ENCODE results near the gene PDILT.

PDILT gene

DNA sequence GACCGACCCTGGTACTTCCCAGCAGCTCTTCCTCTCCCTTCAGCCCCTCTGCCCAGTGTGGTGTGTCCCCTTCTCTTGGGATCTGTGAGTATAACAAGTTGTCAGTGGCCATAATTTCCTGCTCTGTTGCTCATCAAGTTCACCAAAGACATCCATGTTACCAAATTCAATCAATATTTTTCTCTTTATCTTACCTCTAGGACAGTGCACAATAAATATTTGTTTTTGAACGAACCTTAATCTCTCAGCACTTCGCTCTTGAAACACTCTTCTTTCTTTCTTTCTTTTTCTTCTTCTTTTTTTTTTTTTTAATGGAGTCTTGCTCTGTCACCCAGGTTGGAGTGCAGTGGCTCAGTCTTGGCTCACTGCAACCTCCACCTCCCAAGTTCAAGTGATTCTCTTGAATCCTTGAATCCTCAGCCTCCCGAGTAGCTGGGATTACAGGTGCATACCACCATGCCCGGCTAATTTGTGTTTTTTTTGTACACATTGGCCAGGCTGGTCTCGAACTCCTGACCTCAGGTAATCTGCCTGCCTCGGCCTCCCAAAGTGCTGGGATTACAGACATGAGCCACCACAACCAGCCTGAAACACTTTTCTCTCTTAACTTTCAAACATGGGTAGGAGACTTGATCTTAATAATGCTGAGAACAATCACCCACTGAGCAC, 49.3 kb downstream of the PDILT start:
- Histone ChIP-seq H3K9me3 (ENCODE audit: control insufficient read depth in 1 of 2, low read length in 2 of 2) (no peaks in the 10 kb centered on the region), H3K4me1 (ENCODE audit: control insufficient read depth in 1 of 2, insufficient read depth in 2 of 2, low read length in 2 of 2) (no peaks in the 10 kb centered on the region), H3K27ac (ENCODE audit: low read length) (no peak overlapping the region), H3K27me3 (ENCODE audit: low read depth, low read length) (no peaks in the 10 kb centered on the region), H3K4me3 (ENCODE audit: low read depth in 1 of 2, low read length in 2 of 2) (no peak overlapping the region), H3K36me3 (ENCODE audit: control insufficient read depth in 1 of 2, insufficient read depth in 2 of 2, low read length in 2 of 2) (no peaks in the 10 kb centered on the region)

DNA sequence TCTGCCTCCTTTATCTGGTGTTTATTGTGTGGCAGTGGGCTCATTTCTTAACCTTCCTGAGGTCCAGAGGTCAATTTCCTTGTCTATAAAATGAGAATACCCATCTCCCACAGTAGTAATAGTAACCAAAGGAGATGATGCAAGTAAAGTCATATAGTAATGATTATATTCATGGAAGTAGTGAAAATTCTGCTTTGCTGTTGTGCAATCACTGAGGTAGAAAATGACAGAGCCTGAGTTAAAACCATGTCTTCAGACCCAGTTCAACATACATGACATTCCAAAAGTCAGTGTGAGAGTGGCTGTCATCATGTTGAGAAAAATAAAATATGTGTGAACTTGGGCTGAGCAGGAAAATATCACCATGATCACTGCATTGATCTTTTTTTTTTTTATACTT, 51.2 kb downstream of the PDILT start:
- H3K4me1 ChIP-seq (ENCODE audit: control insufficient read depth in 1 of 2, insufficient read depth in 2 of 2, low read length in 2 of 2) = no peaks in the 10 kb centered on the region
- peaks cover 3% of the 10 kb centered on the region for H3K27me3 ChIP-seq (ENCODE audit: low read depth, low read length)
- H3K9me3 ChIP-seq (ENCODE audit: control insufficient read depth in 1 of 2, low read length in 2 of 2) = no peaks in the 10 kb centered on the region
- H3K36me3 ChIP-seq (ENCODE audit: control insufficient read depth in 1 of 2, insufficient read depth in 2 of 2, low read length in 2 of 2) = no peaks in the 10 kb centered on the region
- H3K27ac ChIP-seq (ENCODE audit: low read length) = no peak overlapping the region
- H3K4me3 ChIP-seq (ENCODE audit: low read depth in 1 of 2, low read length in 2 of 2) = no peak overlapping the region

DNA sequence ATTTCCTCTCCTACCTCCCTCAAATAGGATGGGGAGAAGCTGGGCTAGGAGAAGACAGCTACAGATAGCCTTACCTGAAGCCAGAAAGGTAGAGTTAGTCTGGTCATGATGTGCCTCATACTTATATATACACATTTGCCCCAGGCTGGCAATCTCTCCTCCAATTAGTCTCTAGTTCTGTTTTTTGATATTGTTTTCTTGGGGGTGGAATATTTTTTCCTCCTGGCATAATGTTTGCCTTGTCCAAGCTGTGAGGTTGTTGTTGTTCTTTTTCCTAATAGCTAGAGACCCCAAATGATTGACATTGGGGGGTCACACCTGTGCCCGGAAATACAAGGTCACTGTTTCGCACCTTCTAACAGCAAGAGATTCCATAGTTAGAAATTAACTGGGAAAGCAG, 51.9 kb downstream of the PDILT start, which contains the start of gene UMOD:
UMOD (minus strand) TSS at position 101 of the 400 bp plus-strand sequence. CDS start 1,978 bp downstream, outside the sequence.
- Histone ChIP-seq H3K27ac (ENCODE audit: low read length) (no peak within 1 kb of the TSS), H3K36me3 (ENCODE audit: control insufficient read depth in 1 of 2, insufficient read depth in 2 of 2, low read length in 2 of 2) (no peaks in the 10 kb centered on the region), H3K4me1 (ENCODE audit: control insufficient read depth in 1 of 2, insufficient read depth in 2 of 2, low read length in 2 of 2) (no peaks in the 10 kb centered on the region), H3K27me3 (ENCODE audit: low read depth, low read length) (peaks cover 3% of the 10 kb centered on the region), H3K4me3 (ENCODE audit: low read depth in 1 of 2, low read length in 2 of 2) (no peak within 1 kb of the TSS), H3K9me3 (ENCODE audit: control insufficient read depth in 1 of 2, low read length in 2 of 2) (no peaks in the 10 kb centered on the region)

DNA sequence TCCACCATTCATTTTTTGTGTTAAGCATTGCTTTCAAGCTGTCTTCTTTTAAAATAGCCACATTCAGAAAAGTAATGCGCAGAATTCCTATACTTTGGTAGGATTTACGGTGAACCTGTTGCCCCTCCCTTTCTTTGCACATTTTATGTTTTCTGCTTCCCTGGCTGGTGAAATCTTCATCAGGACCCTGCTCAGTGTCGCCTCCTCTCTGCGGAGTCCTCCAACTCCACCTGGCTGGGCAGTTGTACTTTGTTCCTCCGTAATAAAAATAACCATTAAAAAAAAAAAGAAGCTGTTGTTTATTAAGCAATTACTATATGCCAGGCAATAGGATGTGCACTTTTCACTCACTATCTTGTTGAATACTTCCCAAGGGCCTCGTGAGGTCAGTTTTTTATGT, 54.9 kb downstream of the PDILT start:
- H3K9me3 ChIP-seq (ENCODE audit: control insufficient read depth in 1 of 2, low read length in 2 of 2) = no peaks in the 10 kb centered on the region
- H3K36me3 ChIP-seq (ENCODE audit: control insufficient read depth in 1 of 2, insufficient read depth in 2 of 2, low read length in 2 of 2) = no peaks in the 10 kb centered on the region
- H3K27ac ChIP-seq (ENCODE audit: low read length) = no peak overlapping the region
- H3K4me3 ChIP-seq (ENCODE audit: low read depth in 1 of 2, low read length in 2 of 2) = no peak overlapping the region
- H3K27me3 ChIP-seq (ENCODE audit: low read depth, low read length) = peaks cover 3% of the 10 kb centered on the region
- no peaks in the 10 kb centered on the region for H3K4me1 ChIP-seq (ENCODE audit: control insufficient read depth in 1 of 2, insufficient read depth in 2 of 2, low read length in 2 of 2)

DNA sequence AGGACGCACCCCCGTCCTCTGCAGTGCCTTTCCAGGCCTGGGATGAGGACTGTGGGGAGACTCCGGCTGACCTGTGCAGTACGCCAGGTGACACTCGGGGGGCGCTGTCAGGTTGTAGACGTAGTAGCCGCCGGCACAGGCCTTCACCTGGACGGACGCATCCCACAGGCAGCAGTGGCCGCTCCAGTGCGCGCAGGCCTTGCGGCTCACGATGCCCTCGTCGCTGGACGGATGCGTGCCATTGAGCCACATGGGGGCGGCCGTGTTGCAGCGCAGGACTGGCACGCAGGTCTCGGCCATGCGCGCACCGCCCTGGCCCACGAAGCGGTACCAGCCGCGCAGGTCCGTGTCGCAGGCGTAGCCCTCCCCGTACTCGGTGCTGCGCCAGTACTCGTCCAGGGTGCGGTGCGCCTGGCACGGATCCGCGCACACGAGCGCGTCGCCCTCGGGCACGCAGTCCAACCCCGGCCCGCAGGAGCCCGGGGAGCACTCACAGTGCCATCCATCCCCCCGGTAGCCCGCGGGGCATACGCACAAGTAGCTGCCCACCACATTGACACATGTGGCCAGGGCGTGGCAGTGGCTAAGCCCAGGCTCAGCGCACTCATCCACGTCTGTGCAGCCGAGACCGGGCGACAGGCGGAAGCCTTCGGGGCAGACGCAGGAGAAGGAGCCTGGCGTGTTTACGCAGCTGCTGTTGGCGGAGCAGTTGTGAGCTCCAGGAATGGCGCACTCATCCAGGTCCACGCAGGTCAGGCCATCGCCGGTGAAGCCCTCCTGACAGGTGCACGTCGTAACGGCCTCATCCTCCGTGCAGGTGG, 56.0 kb downstream of the PDILT start:
- H3K36me3 ChIP-seq (ENCODE audit: control insufficient read depth in 1 of 2, insufficient read depth in 2 of 2, low read length in 2 of 2) = no peaks in the 10 kb centered on the region
- H3K27me3 ChIP-seq (ENCODE audit: low read depth, low read length) = peaks cover 3% of the 10 kb centered on the region
- H3K27ac ChIP-seq (ENCODE audit: low read length) = no peak overlapping the region
- H3K4me3 ChIP-seq (ENCODE audit: low read depth in 1 of 2, low read length in 2 of 2) = peak overlapping the region in 1 of 2 donors; percentile 37
- no peaks in the 10 kb centered on the region for H3K4me1 ChIP-seq (ENCODE audit: control insufficient read depth in 1 of 2, insufficient read depth in 2 of 2, low read length in 2 of 2)
- H3K9me3 ChIP-seq (ENCODE audit: control insufficient read depth in 1 of 2, low read length in 2 of 2) = no peaks in the 10 kb centered on the region

DNA sequence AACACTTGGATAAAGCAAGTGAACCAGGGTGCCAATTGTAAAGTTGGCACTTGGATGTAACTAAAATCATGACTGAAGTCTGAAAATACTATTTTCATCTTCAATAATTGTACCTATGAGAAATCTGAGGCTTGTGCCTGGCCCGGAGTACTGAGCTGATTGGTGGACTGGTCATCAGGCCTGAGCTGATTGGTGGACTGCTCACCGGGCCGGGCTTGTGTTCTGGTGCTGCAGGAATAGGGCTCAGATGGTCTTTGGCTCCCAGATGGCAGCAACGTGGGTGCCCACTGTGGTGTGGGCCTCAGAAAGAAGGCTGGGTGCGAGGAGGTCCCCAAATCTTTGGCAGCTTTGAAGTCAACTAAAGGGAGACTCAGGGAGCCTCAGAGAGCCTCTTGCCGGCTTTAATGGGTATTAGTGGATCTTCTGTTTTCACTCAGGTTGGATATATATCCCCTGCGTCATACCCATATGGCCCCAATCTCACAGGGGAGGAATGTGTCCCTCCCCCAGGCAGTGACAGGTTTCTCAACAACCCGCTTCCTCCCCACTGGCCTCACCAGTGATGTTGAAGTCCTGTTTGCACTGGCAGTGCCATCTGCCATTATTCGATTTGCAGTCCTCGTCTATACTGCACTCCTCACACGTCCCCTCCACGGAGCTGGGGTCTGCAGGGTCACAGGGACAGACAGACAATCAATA, 56.7 kb downstream of the PDILT start:
- Histone ChIP-seq H3K4me1 (ENCODE audit: control insufficient read depth in 1 of 2, insufficient read depth in 2 of 2, low read length in 2 of 2) (no peaks in the 10 kb centered on the region), H3K36me3 (ENCODE audit: control insufficient read depth in 1 of 2, insufficient read depth in 2 of 2, low read length in 2 of 2) (no peaks in the 10 kb centered on the region), H3K4me3 (ENCODE audit: low read depth in 1 of 2, low read length in 2 of 2) (no peak overlapping the region), H3K9me3 (ENCODE audit: control insufficient read depth in 1 of 2, low read length in 2 of 2) (no peaks in the 10 kb centered on the region), H3K27me3 (ENCODE audit: low read depth, low read length) (peaks cover 3% of the 10 kb centered on the region), H3K27ac (ENCODE audit: low read length) (no peak overlapping the region)

DNA sequence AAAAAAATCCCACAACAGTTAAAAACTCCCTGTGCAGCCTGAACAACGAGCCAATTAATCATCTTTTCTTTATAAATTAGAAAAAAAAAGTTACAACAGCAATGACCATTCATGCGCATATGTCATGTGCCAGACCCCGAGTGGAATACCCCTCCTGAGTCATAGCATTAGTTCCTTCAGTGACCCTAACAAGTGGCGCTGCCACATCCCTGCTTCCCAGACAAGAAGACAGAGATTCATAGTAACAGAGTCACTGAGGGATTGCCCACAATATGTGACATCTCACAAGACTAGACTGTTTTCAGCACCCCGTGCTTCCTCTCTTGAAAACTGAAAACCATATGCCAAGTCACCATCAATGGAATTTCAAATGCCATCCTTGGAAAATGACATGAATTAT, 59.9 kb downstream of the PDILT start:
- Histone ChIP-seq H3K9me3 (ENCODE audit: control insufficient read depth in 1 of 2, low read length in 2 of 2) (no peaks in the 10 kb centered on the region), H3K27me3 (ENCODE audit: low read depth, low read length) (peaks cover 3% of the 10 kb centered on the region), H3K36me3 (ENCODE audit: control insufficient read depth in 1 of 2, insufficient read depth in 2 of 2, low read length in 2 of 2) (no peaks in the 10 kb centered on the region), H3K4me3 (ENCODE audit: low read depth in 1 of 2, low read length in 2 of 2) (no peak overlapping the region), H3K27ac (ENCODE audit: low read length) (no peak overlapping the region), H3K4me1 (ENCODE audit: control insufficient read depth in 1 of 2, insufficient read depth in 2 of 2, low read length in 2 of 2) (no peaks in the 10 kb centered on the region)

DNA sequence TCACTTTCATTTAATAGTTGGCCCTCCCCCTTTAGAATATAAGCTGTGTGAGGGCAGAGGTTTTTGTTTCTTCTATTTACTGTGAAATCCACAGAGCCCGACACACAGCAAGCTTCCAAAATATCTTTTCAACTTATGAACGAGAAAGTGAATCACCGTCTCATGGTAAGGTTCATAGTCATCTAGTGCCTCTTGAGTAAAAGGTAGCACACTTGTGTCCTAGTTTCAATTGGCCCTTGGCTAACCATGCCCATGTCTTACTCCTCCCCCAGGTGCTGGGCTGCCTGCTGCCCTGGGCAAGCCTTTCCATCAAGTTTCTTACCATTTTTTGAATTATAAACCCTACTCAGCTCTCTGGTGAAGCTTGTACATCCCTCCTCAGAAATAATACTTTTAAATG, 64.8 kb downstream of the PDILT start:
- Histone ChIP-seq H3K27ac (ENCODE audit: low read length) (no peak overlapping the region), H3K4me1 (ENCODE audit: control insufficient read depth in 1 of 2, insufficient read depth in 2 of 2, low read length in 2 of 2) (no peaks in the 10 kb centered on the region), H3K9me3 (ENCODE audit: control insufficient read depth in 1 of 2, low read length in 2 of 2) (no peaks in the 10 kb centered on the region), H3K27me3 (ENCODE audit: low read depth, low read length) (no peaks in the 10 kb centered on the region), H3K4me3 (ENCODE audit: low read depth in 1 of 2, low read length in 2 of 2) (no peak overlapping the region), H3K36me3 (ENCODE audit: control insufficient read depth in 1 of 2, insufficient read depth in 2 of 2, low read length in 2 of 2) (no peaks in the 10 kb centered on the region)

DNA sequence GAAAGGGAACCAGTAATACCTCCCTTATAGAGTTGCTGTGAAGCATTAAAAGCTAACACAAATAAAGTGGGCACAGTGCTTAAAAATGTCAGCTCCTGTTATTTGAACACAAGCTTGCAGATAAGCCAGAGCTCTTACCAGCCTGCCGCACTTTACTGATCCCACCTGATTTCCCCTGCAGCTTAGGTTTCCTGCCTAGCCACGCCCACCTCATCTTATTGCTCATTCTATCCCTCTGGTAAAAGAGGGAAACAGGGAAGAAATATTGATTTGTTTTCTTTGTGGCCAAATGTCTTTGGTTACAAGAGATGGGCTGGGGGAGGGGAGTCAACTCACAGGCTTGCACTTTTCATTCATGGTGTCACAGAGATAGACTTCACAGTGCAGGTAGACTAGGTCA, 67.6 kb downstream of the PDILT start:
- H3K27ac ChIP-seq (ENCODE audit: low read length) = no peak overlapping the region
- H3K9me3 ChIP-seq (ENCODE audit: control insufficient read depth in 1 of 2, low read length in 2 of 2) = no peaks in the 10 kb centered on the region
- no peak overlapping the region for H3K4me3 ChIP-seq (ENCODE audit: low read depth in 1 of 2, low read length in 2 of 2)
- H3K4me1 ChIP-seq (ENCODE audit: control insufficient read depth in 1 of 2, insufficient read depth in 2 of 2, low read length in 2 of 2) = no peaks in the 10 kb centered on the region
- H3K27me3 ChIP-seq (ENCODE audit: low read depth, low read length) = no peaks in the 10 kb centered on the region
- no peaks in the 10 kb centered on the region for H3K36me3 ChIP-seq (ENCODE audit: control insufficient read depth in 1 of 2, insufficient read depth in 2 of 2, low read length in 2 of 2)

DNA sequence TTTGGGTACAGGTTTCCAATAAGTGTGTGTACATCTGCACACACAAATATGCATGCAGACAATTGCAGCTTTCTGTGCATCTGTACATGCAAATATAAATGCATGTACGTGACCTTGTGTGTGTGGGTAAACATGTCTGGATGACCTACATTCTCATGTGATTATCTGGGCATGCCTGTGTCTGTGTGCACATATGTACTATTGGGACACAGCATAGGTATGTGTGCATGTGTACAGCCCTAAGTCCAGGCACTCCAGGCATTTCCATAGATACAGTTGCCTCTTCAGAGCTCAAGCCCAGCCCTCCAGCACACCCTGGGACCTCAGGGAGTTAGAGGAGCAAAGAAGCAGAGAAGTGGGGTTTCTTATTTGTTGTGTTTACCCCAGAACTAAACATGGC, 70.1 kb downstream of the PDILT start:
- no peaks in the 10 kb centered on the region for H3K36me3 ChIP-seq (ENCODE audit: control insufficient read depth in 1 of 2, insufficient read depth in 2 of 2, low read length in 2 of 2)
- H3K27me3 ChIP-seq (ENCODE audit: low read depth, low read length) = no peaks in the 10 kb centered on the region
- H3K9me3 ChIP-seq (ENCODE audit: control insufficient read depth in 1 of 2, low read length in 2 of 2) = no peaks in the 10 kb centered on the region
- no peak overlapping the region for H3K4me3 ChIP-seq (ENCODE audit: low read depth in 1 of 2, low read length in 2 of 2)
- H3K4me1 ChIP-seq (ENCODE audit: control insufficient read depth in 1 of 2, insufficient read depth in 2 of 2, low read length in 2 of 2) = no peaks in the 10 kb centered on the region
- H3K27ac ChIP-seq (ENCODE audit: low read length) = no peak overlapping the region

DNA sequence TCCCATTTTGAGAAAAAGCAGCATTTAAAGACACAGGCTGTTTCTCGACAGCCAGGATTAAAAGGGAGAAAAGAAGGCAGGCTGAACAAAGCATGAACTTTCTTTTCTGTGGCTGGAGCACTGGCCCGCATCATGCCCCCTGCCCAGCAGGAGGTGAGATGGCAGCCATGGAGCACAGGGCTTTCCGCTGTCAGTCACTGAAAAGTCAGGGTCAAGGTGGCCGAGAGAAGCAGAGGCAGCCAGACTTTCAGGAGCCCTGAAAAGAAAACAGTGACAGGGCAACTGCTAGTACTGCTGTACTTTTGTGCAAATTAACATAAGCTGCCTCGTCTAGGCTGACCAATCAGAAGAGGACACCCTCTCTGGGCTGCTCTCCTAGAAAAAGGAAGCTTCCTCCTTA, 71.4 kb downstream of the PDILT start:
- Histone ChIP-seq H3K4me1 (ENCODE audit: control insufficient read depth in 1 of 2, insufficient read depth in 2 of 2, low read length in 2 of 2) (no peaks in the 10 kb centered on the region), H3K36me3 (ENCODE audit: control insufficient read depth in 1 of 2, insufficient read depth in 2 of 2, low read length in 2 of 2) (no peaks in the 10 kb centered on the region), H3K4me3 (ENCODE audit: low read depth in 1 of 2, low read length in 2 of 2) (no peak overlapping the region), H3K9me3 (ENCODE audit: control insufficient read depth in 1 of 2, low read length in 2 of 2) (no peaks in the 10 kb centered on the region), H3K27me3 (ENCODE audit: low read depth, low read length) (no peaks in the 10 kb centered on the region), H3K27ac (ENCODE audit: low read length) (no peak overlapping the region)
